ENCODE results near the gene IQCF6.

IQCF6 gene

GRCh38 chr3:51814034-51814433 lies 35.0 kb upstream of the IQCF6 start:
- TF ChIP-seq CTCF (IDR thresholded peaks at IDR 0.05; ENCODE audit: low read depth, low read length), result no peak
- no peak overlapping the region for H3K4me3 ChIP-seq (ENCODE audit: low read depth, low read length)

GRCh38 chr3:51813539-51813938 lies 34.5 kb upstream of the IQCF6 start:
- H3K4me3 ChIP-seq (ENCODE audit: low read depth, low read length), result no peak overlapping the region
- no peak for TF ChIP-seq CTCF (IDR thresholded peaks at IDR 0.05; ENCODE audit: low read depth, low read length)

GRCh38 chr3:51808934-51809333 lies 29.9 kb upstream of the IQCF6 start:
- H3K4me3 ChIP-seq (ENCODE audit: low read depth, low read length), result no peak overlapping the region
- no peak for TF ChIP-seq CTCF (IDR thresholded peaks at IDR 0.05; ENCODE audit: low read depth, low read length)

GRCh38 chr3:51802106-51802703 lies 23.2 kb upstream of the IQCF6 start:
- H3K4me3 ChIP-seq (ENCODE audit: low read depth, low read length), result no peak overlapping the region
- TF ChIP-seq CTCF (IDR thresholded peaks at IDR 0.05; ENCODE audit: low read depth, low read length), result no peak

- TF ChIP-seq CTCF (IDR thresholded peaks at IDR 0.05; ENCODE audit: low read depth, low read length), result no peak
- H3K4me3 ChIP-seq (ENCODE audit: low read depth, low read length), result no peak overlapping the region
Observed at GRCh38 chr3:51800750-51801125, 21.7 kb upstream of the IQCF6 start.

GRCh38 chr3:51799879-51800749 lies 21.1 kb upstream of the IQCF6 start:
- peak; percentile 62 for TF ChIP-seq CTCF (IDR thresholded peaks at IDR 0.05; ENCODE audit: low read depth, low read length)
- no peak overlapping the region for H3K4me3 ChIP-seq (ENCODE audit: low read depth, low read length)

- TF ChIP-seq CTCF (IDR thresholded peaks at IDR 0.05; ENCODE audit: low read depth, low read length), result no peak
- H3K4me3 ChIP-seq (ENCODE audit: low read depth, low read length), result no peak overlapping the region
Observed at GRCh38 chr3:51798411-51798963, 19.4 kb upstream of the IQCF6 start.
